Omental fat pad (tissue), 4 donors: ENCODE measurements around the gene CD200R1L. TPM values are rescaled to one million over a fixed set of nuclear protein-coding genes. Genes with fewer than 3 reads are reported as not detected.

Source experiments
- ATAC-seq: fragments of 150-250 bp; one replicate; pipeline ENCODE4 v1.9.1; 2016; ENCODE audit warnings: mild to moderate bottlenecking, moderate library complexity; ENCODE audit not compliant: low FRiP score
- DNase-seq: peaks from one replicate; pipeline ENCODE4 v3.0.0-alpha.2; 2019; ENCODE audit warnings: low spot score
- CTCF ChIP-seq, 3 donors: fragments of 450-650 bp; IDR thresholded peaks; one replicate each; pipeline ENCODE4 v1.5.1; 2016 to 2017; ENCODE audit warnings: antibody characterized with exemption in 3 of 3, mild to moderate bottlenecking in 3 of 3, moderate library complexity in 2 of 3
- total RNA-seq, 4 donors: library from RNA; depleted of rRNA; stranded (reverse); fragments of >200 nt; gene quantifications; one replicate each; pipeline ENCODE4 v1.1.0, GENCODE V29; 2016

Gene CD200R1L
- total RNA-seq, 4 donors from 2014 or later: not detected

- ATAC-seq (no peak), DNase-seq (no peak)
- TF ChIP-seq CTCF (IDR thresholded peaks at IDR 0.05): no peak
Measured at GRCh38 chr3:112822064-112823055, 24.3 kb downstream of the CD200R1L start.

- ATAC-seq (no peak), DNase-seq (no peak)
- no peak for TF ChIP-seq CTCF (IDR thresholded peaks at IDR 0.05)
Measured at GRCh38 chr3:112818289-112818688, 28.4 kb downstream of the CD200R1L start.

- TF ChIP-seq CTCF (IDR thresholded peaks at IDR 0.05): no peak
- ATAC-seq (no peak), DNase-seq (no peak)
Measured at GRCh38 chr3:112817797-112818196, 28.9 kb downstream of the CD200R1L start.

GRCh38 chr3:112817271-112817670 lies 29.4 kb downstream of the CD200R1L start:
- ATAC-seq (no peak), DNase-seq (no peak)
- no peak for TF ChIP-seq CTCF (IDR thresholded peaks at IDR 0.05)

- no peak for TF ChIP-seq CTCF (IDR thresholded peaks at IDR 0.05)
- ATAC-seq (no peak), DNase-seq (no peak)
Measured at GRCh38 chr3:112815981-112816380, 30.7 kb downstream of the CD200R1L start.

- DNase-seq: no peak
- peak; percentile 45 for ATAC-seq
- TF ChIP-seq CTCF (IDR thresholded peaks at IDR 0.05): no peak
Measured at GRCh38 chr3:112814266-112814665, 32.4 kb downstream of the CD200R1L start.

GRCh38 chr3:112813723-112814171 lies 32.9 kb downstream of the CD200R1L start:
- no peak for ATAC-seq
- no peak for DNase-seq
- no peak for TF ChIP-seq CTCF (IDR thresholded peaks at IDR 0.05)
